ENCODE measurements around the gene SULF2. TPM values are rescaled to one million over a fixed set of nuclear protein-coding genes. Genes with fewer than 3 reads are reported as not detected.

SULF2 gene
- total RNA-seq, 2 donors from 2014 or later: 9.1 to 34.3 TPM

GRCh38 chr20:47791084-47791599, 5.9 kb upstream of the SULF2 start:
- ATAC-seq (no peak), DNase-seq (no peak)
- Histone ChIP-seq H3K27me3 (peaks cover 0 to 6% of the 10 kb centered on the region in 2 donors), H3K27ac (no peak overlapping the region), H3K36me3 (replicated peaks in 1 of 2; ENCODE audit: insufficient read depth in 1 of 2, low read depth in 2 of 2) (no peaks in the 10 kb centered on the region), H3K4me3 (no peak overlapping the region), H3K9me3 (no peaks in the 10 kb centered on the region), H3K4me1 (peaks cover 7% of the 10 kb centered on the region)
- no peak for TF ChIP-seq POLR2A (IDR thresholded peaks at IDR 0.05)
- TF ChIP-seq CTCF (IDR thresholded peaks at IDR 0.05): no peak
- intact Hi-C loops (cut with DNase I): no loop called here
- 79 to 87% methylated on average over 2 of the region's 2 CpGs for WGBS, 2 donors

DNA sequence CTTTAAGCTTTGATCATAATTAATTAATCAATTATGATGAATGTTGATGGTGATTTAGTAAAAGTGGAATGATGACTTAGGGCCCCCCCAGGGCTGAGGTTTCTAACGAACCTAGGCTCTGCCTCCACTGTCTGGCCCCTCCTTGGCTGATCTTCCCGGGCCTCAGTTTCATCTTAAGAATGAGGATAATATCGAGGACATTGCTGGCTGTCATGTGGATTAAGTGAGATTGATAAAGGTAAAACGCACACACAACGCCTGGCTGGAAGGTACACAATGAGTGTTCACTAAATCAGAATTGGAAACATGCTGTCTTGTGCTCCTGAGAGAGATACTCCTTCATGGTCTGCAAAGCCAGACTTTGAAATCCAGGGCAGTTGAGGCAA, 5.3 kb upstream of the SULF2 start:
- Histone ChIP-seq H3K4me3 (no peak overlapping the region), H3K27ac (no peak overlapping the region), H3K4me1 (peaks cover 12% of the 10 kb centered on the region), H3K27me3 (peaks cover 0 to 6% of the 10 kb centered on the region in 2 donors), H3K36me3 (replicated peaks in 1 of 2; ENCODE audit: insufficient read depth in 1 of 2, low read depth in 2 of 2) (no peaks in the 10 kb centered on the region), H3K9me3 (no peaks in the 10 kb centered on the region)
- ATAC-seq: no peak
- no peak for DNase-seq
- intact Hi-C loops (cut with DNase I): no loop called here
- TF ChIP-seq POLR2A (IDR thresholded peaks at IDR 0.05): no peak
- no peak for TF ChIP-seq CTCF (IDR thresholded peaks at IDR 0.05)
- 29 to 36% methylated on average over 5 of the region's 5 CpGs for WGBS, 2 donors

DNA sequence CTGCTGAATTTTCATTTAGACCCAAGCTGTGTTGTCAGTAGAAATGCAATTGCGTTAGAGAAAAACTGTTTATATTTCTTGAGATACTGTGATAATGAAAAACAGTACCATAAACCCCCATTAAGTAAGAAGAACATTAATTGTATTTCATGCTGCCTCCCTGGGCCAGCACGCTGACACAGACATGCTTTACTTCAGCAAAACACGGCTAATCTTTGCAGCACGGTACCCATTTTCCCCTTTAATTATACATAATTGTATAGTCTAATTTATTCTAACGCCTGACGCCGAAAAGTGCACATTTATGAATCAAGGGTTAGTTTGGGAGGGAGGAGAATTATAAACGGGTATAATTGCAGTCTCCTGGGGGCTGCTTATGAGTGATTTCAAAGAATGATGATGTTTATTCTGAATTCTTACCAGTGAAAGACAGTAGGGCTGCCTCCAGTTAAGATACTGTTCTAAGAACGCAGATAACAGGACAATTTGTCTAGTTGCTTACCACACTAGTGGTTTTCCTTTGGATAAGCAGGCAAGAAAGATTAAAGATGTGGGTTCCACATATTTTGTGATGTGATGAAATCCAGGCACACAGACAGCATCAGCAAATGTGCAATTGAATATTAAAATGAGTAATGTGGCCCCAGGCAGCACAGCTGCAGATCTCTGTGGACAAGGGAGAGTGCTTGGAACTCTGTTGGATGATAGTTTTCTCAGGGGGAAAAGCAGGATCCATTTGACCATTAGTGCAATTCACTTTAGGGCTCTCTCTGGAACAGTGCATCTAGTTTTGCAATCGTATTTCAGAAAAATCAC, 4.7 kb upstream of the SULF2 start:
- Histone ChIP-seq H3K9me3 (no peaks in the 10 kb centered on the region), H3K4me3 (no peak overlapping the region), H3K4me1 (peaks cover 12% of the 10 kb centered on the region), H3K36me3 (replicated peaks in 1 of 2; ENCODE audit: insufficient read depth in 1 of 2, low read depth in 2 of 2) (no peaks in the 10 kb centered on the region), H3K27me3 (peaks cover 0 to 6% of the 10 kb centered on the region in 2 donors), H3K27ac (no peak overlapping the region)
- intact Hi-C loops (cut with DNase I): loop anchor here (10.0 kb wide), 1 partner anchor 835 kb away; no protein-coding TSS in a partner anchor
- no peak for DNase-seq
- TF ChIP-seq POLR2A (IDR thresholded peaks at IDR 0.05) (no peak), CTCF (IDR thresholded peaks at IDR 0.05) (no peak)
- ATAC-seq: no peak
- 49% methylated on average over 10 of the region's 10 CpGs for WGBS, 2 donors

- intact Hi-C loops (cut with DNase I): loop anchor here (10.0 kb wide), 1 partner anchor 836 kb away; no protein-coding TSS in a partner anchor
- Histone ChIP-seq H3K9me3 (no peaks in the 10 kb centered on the region), H3K4me3 (no peak overlapping the region), H3K27me3 (peaks cover 0 to 7% of the 10 kb centered on the region in 2 donors), H3K4me1 (peaks cover 18% of the 10 kb centered on the region), H3K27ac (no peak overlapping the region), H3K36me3 (replicated peaks in 1 of 2; ENCODE audit: insufficient read depth in 1 of 2, low read depth in 2 of 2) (no peaks in the 10 kb centered on the region)
- 56 to 64% methylated on average over 12 of the region's 12 CpGs for WGBS, 2 donors
- TF ChIP-seq CTCF (IDR thresholded peaks at IDR 0.05) (no peak), POLR2A (IDR thresholded peaks at IDR 0.05) (no peak)
- no peak for ATAC-seq
- no peak for DNase-seq
Measured at GRCh38 chr20:47789081-47789763, 3.9 kb upstream of the SULF2 start.

Measured in body of pancreas (tissue), 4 donors.